Inflammatory macrophage (primary cell): Measurements from ENCODE around the gene LDLRAP1.

ENCODE experiments used
- DNase-seq, 2 donors: peaks; one replicate each; pipeline ENCODE4 v3.0.0-alpha.2; 2020 to 2022

The LDLRAP1 gene

DNA sequence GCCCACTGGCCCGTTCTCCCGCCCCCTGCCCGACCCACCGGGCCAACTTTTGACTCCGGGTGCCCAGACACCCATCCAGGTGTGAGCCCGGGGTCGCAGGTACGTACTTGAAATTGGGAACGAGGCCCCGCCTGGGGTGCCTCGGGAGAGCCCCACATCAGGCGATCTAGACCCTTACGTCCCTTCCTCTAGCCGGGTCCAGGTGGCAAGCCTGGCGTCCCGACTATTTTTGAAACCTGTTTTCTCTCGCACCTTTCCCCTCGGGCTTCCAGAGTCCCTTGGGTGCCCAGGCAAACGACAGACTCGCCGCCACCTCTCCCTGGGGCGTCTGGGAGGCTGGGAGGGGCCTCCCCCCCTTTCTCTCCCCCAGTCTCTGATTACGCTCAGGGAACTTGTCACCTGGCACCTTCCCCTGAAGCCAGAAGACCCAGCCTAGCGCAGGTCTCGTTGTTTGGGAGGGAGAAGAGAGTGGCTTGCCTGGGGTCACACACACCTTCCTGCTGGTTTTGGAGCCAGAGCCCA is 898 bp downstream of the LDLRAP1 start:
- DNase-seq, result no peak

DNA sequence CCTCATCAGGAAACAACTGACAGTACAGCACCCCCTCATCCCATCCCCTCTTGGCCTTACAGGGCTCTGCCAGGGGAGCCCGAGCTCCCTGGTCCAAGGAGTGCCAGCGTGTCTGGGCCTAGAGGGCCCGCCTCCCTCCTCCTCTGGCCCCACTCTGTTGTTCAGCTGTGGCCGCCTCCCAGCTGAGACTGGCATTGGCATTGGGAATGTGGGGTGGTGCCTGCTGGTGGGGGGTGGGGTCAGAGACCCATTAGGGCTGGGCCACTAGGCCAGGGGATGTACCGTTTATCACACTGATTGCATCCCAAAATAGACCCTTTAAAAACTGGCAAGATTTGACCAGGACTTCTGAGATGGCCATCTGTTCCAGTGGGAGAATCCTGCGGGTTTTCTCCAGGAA is 1.4 kb downstream of the LDLRAP1 start:
- DNase-seq, result no peak

- DNase-seq, result no peak
Measured at GRCh38 chr1:25545767-25546166, 2.4 kb downstream of the LDLRAP1 start.

- DNase-seq, result no peak
Measured at GRCh38 chr1:25546193-25546592, 2.8 kb downstream of the LDLRAP1 start.

DNA sequence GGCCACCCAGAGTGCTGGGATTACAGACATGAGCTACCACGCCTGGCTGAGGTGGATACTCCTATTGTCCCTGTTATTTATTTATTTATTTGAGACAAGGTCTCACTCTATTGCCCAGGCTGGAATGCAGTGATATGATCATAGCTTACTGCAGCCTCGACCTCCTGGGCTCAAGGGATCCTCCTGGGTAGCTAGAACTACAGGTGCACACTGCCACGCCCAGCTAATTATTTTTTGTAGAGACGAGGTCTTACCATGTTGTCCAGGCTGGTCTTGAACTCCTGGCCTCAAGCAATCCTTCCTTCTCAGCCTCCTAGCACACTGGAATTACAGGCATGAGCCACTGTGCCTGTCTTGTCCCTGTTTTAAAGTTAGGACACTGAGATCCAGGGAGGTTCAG is 5.2 kb downstream of the LDLRAP1 start:
- DNase-seq, result no peak

GRCh38 chr1:25549273-25550154 is 6.1 kb downstream of the LDLRAP1 start:
- peak; percentile 78 to 94 for DNase-seq

DNA sequence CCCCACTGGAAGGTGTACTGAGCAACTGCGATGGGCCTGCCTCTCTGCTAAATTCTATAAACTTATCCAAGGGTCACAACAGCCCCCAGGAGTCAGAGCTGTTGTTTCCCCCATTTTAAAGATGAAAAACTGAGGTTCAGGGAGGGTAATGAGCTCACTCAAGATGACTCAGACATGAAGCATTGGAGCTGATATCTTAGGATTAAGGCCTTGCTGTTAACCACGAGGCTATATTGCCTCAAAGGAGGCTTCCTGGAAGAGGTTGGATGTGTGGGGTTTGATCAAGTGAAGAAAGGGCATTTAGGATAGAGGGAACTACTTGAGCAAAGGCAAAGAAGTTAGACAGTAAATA is 6.7 kb downstream of the LDLRAP1 start:
- peak; percentile 86 for DNase-seq

GRCh38 chr1:25550683-25551310 is 7.4 kb downstream of the LDLRAP1 start:
- DNase-seq, result no peak

GRCh38 chr1:25553749-25554429 is 10.5 kb downstream of the LDLRAP1 start:
- no peak for DNase-seq

- no peak for DNase-seq
Measured at GRCh38 chr1:25554430-25554780, 11.0 kb downstream of the LDLRAP1 start.

DNA sequence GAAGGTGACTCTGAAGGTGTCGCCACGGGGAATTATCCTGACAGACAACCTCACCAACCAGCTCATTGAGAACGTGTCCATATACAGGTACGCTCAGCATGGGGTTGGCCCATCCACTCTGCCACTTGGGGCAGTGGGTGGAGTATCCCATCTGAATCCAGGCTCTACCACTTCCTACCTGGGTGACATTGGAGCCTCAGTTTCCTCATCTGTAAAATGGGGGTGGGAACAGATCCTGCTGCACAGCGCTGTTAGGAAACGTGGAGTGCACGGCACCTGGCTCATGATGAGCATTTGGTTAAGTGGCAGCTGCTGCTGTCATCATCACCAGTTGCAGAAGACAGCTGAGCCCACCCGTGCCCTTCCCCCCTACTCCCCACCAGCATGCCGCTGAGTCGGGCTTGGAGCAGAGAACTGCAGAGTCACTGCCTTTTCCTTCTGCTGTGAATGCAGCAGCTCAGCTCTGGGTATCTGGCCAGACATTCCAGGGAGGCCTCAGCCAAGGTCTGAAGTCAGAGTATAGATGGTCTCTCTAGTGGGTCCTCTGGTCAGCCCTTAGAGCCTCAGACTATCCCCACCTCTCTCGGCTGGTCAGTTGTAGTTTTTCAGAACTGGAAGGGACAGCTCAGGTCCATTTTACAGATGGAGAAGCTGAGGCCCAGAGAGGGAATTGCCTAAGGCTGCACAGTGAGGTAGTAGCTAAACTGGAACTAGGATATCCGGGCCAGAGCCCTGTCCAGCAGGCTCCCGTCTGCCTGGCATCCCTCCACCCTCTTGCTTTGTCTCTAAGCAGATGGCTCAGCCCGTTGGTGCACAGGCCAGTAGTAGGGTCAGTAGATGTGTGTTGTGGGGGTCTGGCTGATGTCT is 11.7 kb downstream of the LDLRAP1 start:
- no peak for DNase-seq

DNA sequence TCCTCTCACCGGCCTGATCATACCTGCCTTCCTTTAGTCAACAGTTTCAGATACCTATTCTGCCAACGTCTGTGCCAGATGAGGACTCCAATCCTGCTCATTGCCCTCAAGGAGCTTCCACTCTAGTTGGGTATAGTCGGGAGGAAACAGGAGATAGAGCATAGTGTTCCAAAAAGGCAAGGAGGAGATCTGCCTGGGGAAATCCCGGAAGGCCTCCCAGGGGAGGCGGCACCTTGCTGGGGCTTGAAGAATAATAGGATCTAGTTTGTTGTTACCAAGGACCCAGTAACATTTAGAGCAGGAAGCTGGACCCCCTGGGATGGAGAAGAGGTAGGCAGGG is 12.3 kb downstream of the LDLRAP1 start:
- no peak for DNase-seq

DNA sequence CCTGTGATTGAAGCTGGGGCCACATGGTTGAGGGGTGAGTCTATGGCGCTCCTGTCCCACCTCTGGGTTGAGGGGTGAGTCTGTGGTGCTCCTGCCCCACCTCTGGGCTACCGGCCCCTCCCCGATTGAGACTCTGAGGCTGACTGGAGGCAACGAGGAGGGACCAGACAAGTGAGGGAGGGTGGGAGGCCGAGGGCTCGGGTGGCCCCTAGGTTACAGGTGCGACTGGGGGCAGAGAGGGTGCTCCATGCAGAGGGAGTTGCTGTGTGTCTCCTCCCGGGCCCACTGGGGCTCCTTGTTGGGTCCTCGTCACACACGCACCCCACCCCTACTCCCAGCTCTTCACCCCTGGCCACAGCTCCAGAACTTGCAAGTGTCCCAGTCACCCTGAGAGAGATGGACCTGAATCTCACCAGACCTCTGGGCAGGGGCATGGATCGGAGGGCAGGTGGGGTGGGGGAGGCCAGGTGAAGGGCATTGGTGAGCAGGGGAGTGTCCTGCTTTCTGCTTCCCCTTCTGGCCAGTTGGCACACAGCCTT is 12.8 kb downstream of the LDLRAP1 start:
- no peak for DNase-seq

- DNase-seq, result peak; percentile 76 to 88
Measured at GRCh38 chr1:25556791-25557476, 13.5 kb downstream of the LDLRAP1 start.

DNA sequence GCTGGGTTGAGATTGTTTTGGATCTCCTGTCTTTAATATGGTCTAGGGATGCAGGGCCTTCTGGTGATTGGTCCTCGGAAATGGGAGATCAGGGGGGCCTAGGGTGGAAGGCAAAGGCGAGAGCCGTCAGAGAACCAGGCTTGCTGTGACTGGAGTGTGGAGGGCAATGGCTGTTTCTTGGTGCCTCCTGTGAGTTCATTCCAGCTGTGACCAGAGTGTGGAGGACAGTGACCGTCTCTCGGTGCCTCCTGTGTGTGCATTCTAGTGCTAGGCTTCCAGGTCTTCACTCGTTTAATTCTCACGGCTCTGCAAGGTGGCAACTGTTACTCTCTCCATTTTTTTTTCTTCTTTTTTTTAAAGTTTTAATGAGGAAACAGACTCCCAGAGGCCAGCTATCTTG is 14.1 kb downstream of the LDLRAP1 start:
- no peak for DNase-seq

GRCh38 chr1:25559031-25559430 is 15.6 kb downstream of the LDLRAP1 start:
- no peak for DNase-seq

DNA sequence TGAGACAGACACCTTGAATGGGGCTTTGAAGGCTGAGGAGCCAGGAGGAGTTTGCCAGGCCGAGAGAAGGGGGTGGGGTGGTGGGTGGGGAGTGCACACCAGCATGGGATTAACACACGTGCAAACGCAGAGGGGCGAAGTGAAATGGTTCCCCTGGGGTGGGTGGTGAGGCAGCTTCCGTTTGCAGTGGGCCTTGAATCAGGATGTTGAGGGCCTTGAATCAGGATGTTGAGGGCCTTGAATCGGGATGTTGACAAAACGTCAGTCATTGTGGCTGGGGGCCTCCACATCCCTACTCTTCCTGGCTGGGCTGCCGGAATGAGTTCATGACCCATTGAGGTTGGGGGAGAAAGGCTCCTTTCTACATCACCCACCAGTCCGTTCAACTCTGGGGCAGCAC is 16.6 kb downstream of the LDLRAP1 start:
- peak; percentile 53 to 75 for DNase-seq

DNA sequence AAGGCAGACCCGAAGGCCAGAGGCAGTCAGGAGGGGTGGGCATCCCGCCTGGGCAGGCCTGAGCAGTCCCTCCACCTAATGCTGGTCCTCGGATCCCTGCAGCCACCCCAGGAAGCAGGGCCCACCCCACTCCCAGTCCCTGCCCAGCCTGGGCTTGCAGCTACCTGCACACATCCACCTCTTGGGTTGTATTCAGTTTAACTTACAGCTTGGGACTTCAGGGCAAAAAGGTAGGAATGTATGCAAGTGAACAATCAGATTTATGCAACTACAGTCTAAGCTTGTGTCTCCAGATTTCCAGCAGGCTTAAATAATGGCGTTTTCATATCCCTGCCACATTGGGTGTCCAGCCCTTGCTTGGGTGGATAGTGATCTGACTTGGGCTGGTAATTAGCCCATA is 17.4 kb downstream of the LDLRAP1 start:
- no peak for DNase-seq

- no peak for DNase-seq
Measured at GRCh38 chr1:25561421-25562100, 18.2 kb downstream of the LDLRAP1 start.

GRCh38 chr1:25562101-25562927 is 18.9 kb downstream of the LDLRAP1 start:
- DNase-seq, result no peak
